Measurements from ENCODE around the gene EXOSC3. TPM values are rescaled to one million over a fixed set of nuclear protein-coding genes. Genes with fewer than 3 reads are reported as not detected.

Gene EXOSC3
- total and polyA plus RNA-seq, 2 of the 8 experiments (the other 6 are each of a cell fraction or from before 2014, with no cell fraction given): 46.7 to 73.4 TPM

DNA sequence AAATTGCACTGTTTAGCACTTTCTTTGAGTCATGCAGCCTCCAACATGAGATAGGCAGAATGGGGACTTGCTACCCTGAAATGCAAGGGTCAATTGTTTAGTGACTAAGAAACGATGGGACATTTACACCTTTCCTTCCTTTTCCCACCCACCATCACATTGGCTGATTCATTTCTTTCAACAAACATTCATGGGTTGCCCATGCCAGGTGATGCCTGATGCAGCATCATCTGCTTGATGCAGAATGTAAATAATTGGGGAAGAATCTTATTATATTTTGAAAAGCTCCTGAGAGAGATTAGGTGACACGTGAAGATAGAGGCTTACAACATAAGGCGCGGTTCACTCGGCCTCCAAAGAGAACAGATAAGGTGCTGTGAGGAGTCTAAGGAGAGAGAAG lies 35.7 kb downstream of the EXOSC3 start:
- H3K27me3 ChIP-seq (replicated peaks in 1 of 4; ENCODE audit: control insufficient read depth in 3 of 4, extremely low read depth in 1 of 4, insufficient read depth in 3 of 4, low read length in 3 of 4): no peaks in the 10 kb centered on the region
- no peak overlapping the region for H4K91ac ChIP-seq (replicated peaks; ENCODE audit: insufficient read length, low read length)
- H3K23ac ChIP-seq (ENCODE audit: insufficient read length): no peak overlapping the region
- no peak overlapping the region for H4K5ac ChIP-seq (ENCODE audit: insufficient read length, low read depth, low read length)
- no peaks in the 10 kb centered on the region for H3K79me2 ChIP-seq (ENCODE audit: control insufficient read depth in 1 of 2, insufficient read depth in 2 of 2, low read length in 2 of 2)
- peaks cover 0 to under 1% (median under 1%) of the 10 kb centered on the region in 4 experiments; a peak in 4 of 7 replicates for H3K4me1 ChIP-seq (replicated peaks in 1 of 4; ENCODE audit: control insufficient read depth in 3 of 4, insufficient read depth in 4 of 4, low read length in 3 of 4)
- H2AK5ac ChIP-seq (ENCODE audit: low read depth, low read length): no peak overlapping the region
- H3K18ac ChIP-seq (ENCODE audit: extremely low read depth, low read length): no peak overlapping the region
- CTCF ChIA-PET (ENCODE audit: partially characterized antibody): interaction anchor here (0.8 to 2.7 kb wide), 4 partner anchors 11 to 51 kb away, joined by 3 to 10 read pairs (median 6); no protein-coding TSS in a partner anchor
- no peak overlapping the region for H3K4me2 ChIP-seq (ENCODE audit: insufficient read depth in 1 of 2, low read depth in 2 of 2, low read length in 2 of 2)
- H3K79me1 ChIP-seq (ENCODE audit: low read depth, low read length): no peaks in the 10 kb centered on the region
- H3K9ac ChIP-seq (replicated peaks in 1 of 4; ENCODE audit: extremely low read depth in 1 of 4, low read depth in 3 of 4, low read length in 3 of 4): no peak overlapping the region
- no peak overlapping the region for H3K27ac ChIP-seq (ENCODE audit: low read depth, low read length)
- H2BK12ac ChIP-seq (ENCODE audit: low read depth, low read length): no peak overlapping the region
- peaks cover 2% of the 10 kb centered on the region; the same call in 1 of the 2 replicates for H3K23me2 ChIP-seq (ENCODE audit: low read depth, low read length)
- TF ChIP-seq, protein P1, sequence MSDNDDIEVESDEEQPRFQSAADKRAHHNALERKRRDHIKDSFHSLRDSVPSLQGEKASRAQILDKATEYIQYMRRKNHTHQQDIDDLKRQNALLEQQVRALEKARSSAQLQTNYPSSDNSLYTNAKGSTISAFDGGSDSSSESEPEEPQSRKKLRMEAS (IDR thresholded peaks at IDR 0.05): no peak
- FAIRE-seq (no peak), DNase-seq (ENCODE audit: low read depth in 1 of 2, low spot score in 2 of 2) (no peak)
- no peaks in the 10 kb centered on the region for H3K9me3 ChIP-seq (ENCODE audit: insufficient read depth in 2 of 2, low read depth in 1 of 2, low read length in 1 of 2)
- no peak overlapping the region for H3K14ac ChIP-seq (ENCODE audit: insufficient read length)
- H2BK20ac ChIP-seq (ENCODE audit: low read length): no peak overlapping the region
- H2BK120ac ChIP-seq (replicated peaks; ENCODE audit: low read depth, low read length): no peak overlapping the region
- H3K4ac ChIP-seq (replicated peaks; ENCODE audit: insufficient read length, low read depth, low read length): no peak overlapping the region
- POLR2A ChIA-PET (ENCODE audit: partially characterized antibody): interaction anchor here (1.0 to 1.1 kb wide), 2 partner anchors 24 to 29 kb away, joined by 3 read pairs; no protein-coding TSS in a partner anchor
- no peak overlapping the region for H3K56ac ChIP-seq (replicated peaks; ENCODE audit: insufficient read length, low read depth, low read length)
- H3K4me3 ChIP-seq (ENCODE audit: extremely low read depth in 1 of 4, insufficient read depth in 2 of 4, low read depth in 3 of 4, low read length in 4 of 4): no peak overlapping the region
- no peak overlapping the region for H2BK5ac ChIP-seq (ENCODE audit: low read depth, low read length)
- H4K8ac ChIP-seq (ENCODE audit: extremely low read depth, insufficient read depth, low read length): no peak overlapping the region
- WGBS, 2 experiments (ENCODE audit: extremely low coverage in 1 of 2, insufficient coverage in 1 of 2, insufficient read length in 1 of 2, insufficient replicate concordance in 2 of 2, low coverage in 1 of 2, low lambda C conversion rate in 2 of 2, missing lambda C conversion rate in 1 of 2): 91% methylated on average over 5 of the region's 5 CpGs; no CpG with 5 or more reads in 1 of the 2 experiments
- no peak overlapping the region for H2BK15ac ChIP-seq (ENCODE audit: low read length)
- no peak overlapping the region for H2AFZ ChIP-seq (ENCODE audit: low read length)
- H3K36me3 ChIP-seq (ENCODE audit: control insufficient read depth in 2 of 4, insufficient read depth in 4 of 4, low read length in 3 of 4): no peaks in the 10 kb centered on the region
- no peaks in the 10 kb centered on the region for H4K20me1 ChIP-seq (replicated peaks in 1 of 2; ENCODE audit: control insufficient read depth in 1 of 2, insufficient read depth in 2 of 2, low read length in 2 of 2)
